Endothelial cell of umbilical vein (primary cell): Measurements from ENCODE around the gene SPAG5. TPM values are rescaled to one million over a fixed set of nuclear protein-coding genes. Genes with fewer than 3 reads are reported as not detected.

ENCODE experiments used
- BruUV-seq: library from RNA; stranded (reverse); fragments of 400-500 nt; replicated peaks from 2 replicates; lab custom pipeline; 2021; lab: Mats Ljungman, UMichigan
- CTCF ChIA-PET: fragments of 300-600, 350-600 bp; sonication (Branson Sonifier 250); formaldehyde crosslinking; loops from one replicate; lab custom pipeline; 2021; ENCODE audit warnings: antibody characterized with exemption, inconsistent platforms; lab: Charles Lee
- POLR2A ChIA-PET: fragments of 300-600, 350-600 bp; sonication (Branson Sonifier 250); formaldehyde crosslinking; loops from one replicate; lab custom pipeline; 2021; ENCODE audit warnings: antibody characterized with exemption, inconsistent platforms; lab: Charles Lee
- DNase-seq: peaks from one replicate; pipeline ENCODE4 v3.0.0-alpha.2; 2011; ENCODE audit warnings: low read depth, low spot score
- FAIRE-seq: peaks from 2 replicates; lab custom pipeline; 2011; peaks lifted over from hg19 to GRCh38; lab: Jason Lieb, UNC
- H2AFZ ChIP-seq: 2 replicates; pipeline ENCODE4 v1.6.0; 2012; ENCODE audit warnings: low read depth, low read length, control low read depth, inconsistent platforms
- H3K27ac ChIP-seq: 2 replicates; pipeline ENCODE4 v1.5.1; 2011; ENCODE audit warnings: low read depth, mild to moderate bottlenecking, control low read depth, low read length, moderate library complexity; ENCODE audit not compliant: insufficient read depth
- H3K27me3 ChIP-seq, 2 experiments: 2 replicates each; pipeline versions ENCODE4 v1.6.0 to v1.6.1; 2011; ENCODE audit warnings: low read length in 2 of 2, mixed read lengths in 1 of 2; ENCODE audit not compliant: control insufficient read depth in 2 of 2, insufficient read depth in 2 of 2
- H3K36me3 ChIP-seq, 2 experiments: 2 replicates in 1 of 2; 3 replicates in 1 of 2; pipeline ENCODE4 v1.5.1; 2011; ENCODE audit warnings: low read length in 2 of 2, mild to moderate bottlenecking in 1 of 2, moderate library complexity in 1 of 2; ENCODE audit not compliant: control insufficient read depth in 2 of 2, insufficient read depth in 2 of 2; ENCODE audit errors: extremely low read depth in 1 of 2
- H3K4me1 ChIP-seq: 3 replicates; pipeline ENCODE4 v1.5.1; 2011; ENCODE audit warnings: mild to moderate bottlenecking, low read length; ENCODE audit not compliant: control insufficient read depth, insufficient read depth; ENCODE audit errors: extremely low read depth
- H3K4me2 ChIP-seq: 2 replicates; pipeline ENCODE4 v1.6.1; 2011; ENCODE audit warnings: low read length, control low read depth, mixed read lengths; ENCODE audit not compliant: insufficient read depth
- H3K4me3 ChIP-seq, 3 experiments: fragments of 200-600 bp in 1 of 3; sonication (generic), shearing (Covaris generic) in 1 of 3; replicated peaks in 1 of 3; 2 replicates each; pipeline ENCODE4 v1.5.1; 2011 to 2016; ENCODE audit warnings: control low read depth in 3 of 3, low read length in 3 of 3, mild to moderate bottlenecking in 2 of 3, inconsistent platforms in 1 of 3, low read depth in 1 of 3, moderate library complexity in 1 of 3; ENCODE audit not compliant: insufficient read depth in 1 of 3
- H3K79me2 ChIP-seq: 2 replicates; pipeline ENCODE4 v1.6.0; 2012; ENCODE audit warnings: low read length, inconsistent platforms; ENCODE audit not compliant: control insufficient read depth, insufficient read depth
- H3K9ac ChIP-seq: replicated peaks from 2 replicates; pipeline ENCODE3; 2011; ENCODE audit warnings: low read length, control low read depth; ENCODE audit not compliant: insufficient read depth; ENCODE audit errors: extremely low read depth
- H3K9me1 ChIP-seq: replicated peaks from 3 replicates; pipeline ENCODE4 v1.6.0; 2011; ENCODE audit warnings: mild to moderate bottlenecking, low read length; ENCODE audit not compliant: control insufficient read depth, insufficient read depth; ENCODE audit errors: extremely low read depth
- H3K9me3 ChIP-seq: replicated peaks from 2 replicates; pipeline ENCODE4 v1.5.1; 2012; ENCODE audit warnings: low read length, inconsistent platforms; ENCODE audit not compliant: control insufficient read depth, insufficient read depth
- H4K20me1 ChIP-seq: replicated peaks from 2 replicates; pipeline ENCODE3; 2011; ENCODE audit warnings: mild to moderate bottlenecking, low read length; ENCODE audit not compliant: control insufficient read depth, insufficient read depth; ENCODE audit errors: extremely low read depth
- EZH2 ChIP-seq: IDR thresholded peaks from 2 replicates; pipeline ENCODE4 v1.6.1; 2012; ENCODE audit warnings: borderline replicate concordance, low read depth, mild to moderate bottlenecking, moderate library complexity, low read length, inconsistent platforms; ENCODE audit not compliant: severe bottlenecking
- FOS ChIP-seq: IDR thresholded peaks from 2 replicates; pipeline ENCODE4 v1.6.1; 2011; ENCODE audit warnings: mild to moderate bottlenecking, low read length, moderate library complexity, borderline replicate concordance; ENCODE audit not compliant: insufficient read depth
- GATA2 ChIP-seq: IDR thresholded peaks from 2 replicates; pipeline ENCODE4 v1.7.0; 2011; ENCODE audit warnings: low read depth, mild to moderate bottlenecking, moderate library complexity, mixed read lengths, low read length; ENCODE audit not compliant: insufficient read length, insufficient read depth
- JUN ChIP-seq: IDR thresholded peaks from 2 replicates; pipeline ENCODE4 v1.6.1; 2011; ENCODE audit warnings: borderline replicate concordance, low read depth; ENCODE audit not compliant: insufficient read length, insufficient read depth
- MAX ChIP-seq: IDR thresholded peaks from 2 replicates; pipeline ENCODE4 v1.6.1; 2011; ENCODE audit not compliant: insufficient read depth, insufficient read length
- MYC ChIP-seq: IDR thresholded peaks from one replicate; pipeline ENCODE4 v1.6.1; 2011; ENCODE audit warnings: mild to moderate bottlenecking, low read depth, low read length
- POLR2A ChIP-seq: IDR thresholded peaks from 2 replicates; pipeline ENCODE4 v1.6.1; 2012; ENCODE audit warnings: low read depth, mild to moderate bottlenecking, control low read depth, low read length
- POLR2AphosphoS5 ChIP-seq: IDR thresholded peaks from 2 replicates; pipeline ENCODE4 v1.6.1; 2012; ENCODE audit warnings: low read depth, mild to moderate bottlenecking, control low read depth, low read length, moderate library complexity; ENCODE audit not compliant: insufficient read depth
- dilution Hi-C: fragments of 300-500 bp; cut with MboI; formaldehyde crosslinking; loops from one replicate; pipeline ENCODE4 v1.15.0; 2019; ENCODE audit warnings: low sequenced_read_pairs; ENCODE audit not compliant: extremely low pct_ligation_motif_present
- intact Hi-C: fragments of 100-400 bp; cut with micrococcal nuclease; formaldehyde crosslinking; loops from one replicate; pipeline ENCODE4 v1.10.0; 2022
- polyA plus RNA-seq, 4 experiments: library from polyadenylated mRNA; depleted of rRNA in 3 of 4; stranded (reverse) in 3 of 4; unstranded in 1 of 4; fragments of >200 nt; gene quantifications; 2 replicates each; pipeline versions ENCODE4 v1.2.1 to v1.2.3, GENCODE V29; 2011 to 2012; ENCODE audit warnings: missing spikeins in 1 of 4
- total RNA-seq: library from RNA; stranded (reverse); gene quantifications from 2 replicates; pipeline ENCODE4 v1.2.3, GENCODE V29; 2021
- TF ChIP-seq, protein P1 (sequence below), 2 donors: IDR thresholded peaks; 1 replicate in 1 of 2; 2 replicates in 1 of 2; pipeline ENCODE4 v1.5.1; 2011; ENCODE audit warnings: low read length in 2 of 2, mild to moderate bottlenecking in 2 of 2, moderate library complexity in 2 of 2, control low read depth in 1 of 2, inconsistent platforms in 1 of 2, low read depth in 1 of 2; ENCODE audit not compliant: insufficient read depth in 1 of 2; ENCODE audit errors: extremely low read depth in 1 of 2

SPAG5 gene
- total and polyA plus RNA-seq, 2 donors (not counting 3 experiments of a cell fraction or from before 2014, with no cell fraction given), result 31.7 to 85.4 TPM

DNA sequence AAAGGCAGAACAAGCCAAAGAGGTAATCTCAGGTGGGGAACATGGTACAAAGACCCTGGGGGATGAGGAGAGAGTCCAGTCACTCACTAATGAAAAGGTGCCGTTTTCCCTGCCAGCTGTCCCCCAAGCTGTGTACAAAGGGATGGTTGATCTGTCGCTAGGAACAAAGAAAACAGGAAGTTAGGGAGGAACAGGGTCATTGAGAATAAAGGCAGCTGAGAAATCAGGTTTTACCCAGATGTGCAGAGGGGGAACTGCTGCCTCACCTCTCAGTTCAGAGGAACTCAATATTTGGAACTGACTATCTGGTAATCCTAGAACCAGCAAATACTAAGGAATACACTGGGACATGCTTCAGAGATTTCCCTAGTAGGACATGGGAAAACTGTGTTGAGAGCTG lies 13.7 kb upstream of the SPAG5 start:
- ChIA-PET POLR2A (no interaction called here), CTCF (interaction anchor here (0.6 to 4.9 kb wide), 16 partner anchors 9 to 127 kb away, joined by 3 to 64 read pairs (median 5); partner anchors contain the start of genes ALDOC and PIGS)
- H2AFZ ChIP-seq, result no peak overlapping the region
- dilution Hi-C loops, result no loop called here
- H3K36me3 ChIP-seq, result peaks cover 23 to 26% of the 10 kb centered on the region in 2 experiments
- H3K4me1 ChIP-seq, result peaks cover 7% of the 10 kb centered on the region
- no peaks in the 10 kb centered on the region for H3K9me3 ChIP-seq
- H3K27me3 ChIP-seq, result no peaks in the 10 kb centered on the region
- no TSS peak for BruUV-seq
- no peaks in the 10 kb centered on the region for H3K9me1 ChIP-seq
- no peaks in the 10 kb centered on the region for H3K79me2 ChIP-seq
- intact Hi-C loops, result no loop called here
- FAIRE-seq (no peak), DNase-seq (no peak)
- no peak overlapping the region for H3K27ac ChIP-seq
- no peaks in the 10 kb centered on the region for H4K20me1 ChIP-seq
- TF ChIP-seq JUN, result no peak
- no peak for TF ChIP-seq MAX
- TF ChIP-seq, protein P1, sequence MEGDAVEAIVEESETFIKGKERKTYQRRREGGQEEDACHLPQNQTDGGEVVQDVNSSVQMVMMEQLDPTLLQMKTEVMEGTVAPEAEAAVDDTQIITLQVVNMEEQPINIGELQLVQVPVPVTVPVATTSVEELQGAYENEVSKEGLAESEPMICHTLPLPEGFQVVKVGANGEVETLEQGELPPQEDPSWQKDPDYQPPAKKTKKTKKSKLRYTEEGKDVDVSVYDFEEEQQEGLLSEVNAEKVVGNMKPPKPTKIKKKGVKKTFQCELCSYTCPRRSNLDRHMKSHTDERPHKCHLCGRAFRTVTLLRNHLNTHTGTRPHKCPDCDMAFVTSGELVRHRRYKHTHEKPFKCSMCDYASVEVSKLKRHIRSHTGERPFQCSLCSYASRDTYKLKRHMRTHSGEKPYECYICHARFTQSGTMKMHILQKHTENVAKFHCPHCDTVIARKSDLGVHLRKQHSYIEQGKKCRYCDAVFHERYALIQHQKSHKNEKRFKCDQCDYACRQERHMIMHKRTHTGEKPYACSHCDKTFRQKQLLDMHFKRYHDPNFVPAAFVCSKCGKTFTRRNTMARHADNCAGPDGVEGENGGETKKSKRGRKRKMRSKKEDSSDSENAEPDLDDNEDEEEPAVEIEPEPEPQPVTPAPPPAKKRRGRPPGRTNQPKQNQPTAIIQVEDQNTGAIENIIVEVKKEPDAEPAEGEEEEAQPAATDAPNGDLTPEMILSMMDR (IDR thresholded peaks at IDR 0.05; ENCODE audit: extremely low read depth in 1 of 2, insufficient read depth in 1 of 2, low read depth in 1 of 2, low read length in 2 of 2), result no peak
- no peak for TF ChIP-seq POLR2AphosphoS5
- TF ChIP-seq GATA2, result no peak
- TF ChIP-seq EZH2, result no peak
- TF ChIP-seq MYC, result no peak
- no peak for TF ChIP-seq POLR2A
- TF ChIP-seq FOS, result no peak
- H3K4me3 ChIP-seq, result no peak overlapping the region
- H3K4me2 ChIP-seq, result no peak overlapping the region
- H3K9ac ChIP-seq, result no peak overlapping the region
